ENCODE measurements around the gene LRRC7. TPM values are rescaled to one million over a fixed set of nuclear protein-coding genes. Genes with fewer than 3 reads are reported as not detected.

Gene LRRC7
- total RNA-seq, 1 donor: 0.09 TPM

DNA sequence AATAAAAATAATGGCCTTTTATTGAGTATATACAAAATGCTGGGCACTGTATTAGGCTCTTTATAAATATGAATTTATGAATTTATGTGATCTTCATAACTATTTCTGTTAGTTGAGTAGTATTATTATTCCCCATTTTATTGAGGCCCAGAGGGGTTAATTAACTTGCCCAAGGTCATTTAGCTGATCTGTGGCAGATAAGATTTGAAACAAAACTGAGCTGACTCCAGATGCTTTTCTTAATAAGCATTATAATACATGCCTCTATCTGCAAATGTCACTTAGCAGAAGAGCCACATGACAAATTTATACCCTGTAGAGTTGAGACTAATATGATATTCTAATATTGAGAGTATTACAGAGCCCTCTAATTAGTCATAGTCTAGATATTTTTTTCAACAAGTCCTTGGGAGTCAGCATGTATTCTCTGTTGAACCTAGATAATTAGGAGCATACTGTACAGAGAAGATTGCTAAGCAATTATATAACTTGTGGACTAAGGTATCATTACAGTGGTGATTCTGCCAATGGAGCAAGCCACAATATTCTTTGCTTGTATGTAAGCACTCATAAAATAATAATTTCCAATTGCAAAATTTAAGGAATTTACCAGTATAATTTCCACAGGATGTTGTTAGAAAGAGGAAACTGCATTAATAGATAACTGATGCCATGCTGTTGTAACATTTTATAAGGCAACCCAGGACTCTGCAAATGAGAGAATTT lies 525.7 kb downstream of the LRRC7 start:
- no peak for DNase-seq (ENCODE audit: low read depth)
- H3K4me3 ChIP-seq (ENCODE audit: low read depth, low read length): no peak overlapping the region
- TF ChIP-seq, protein P1, sequence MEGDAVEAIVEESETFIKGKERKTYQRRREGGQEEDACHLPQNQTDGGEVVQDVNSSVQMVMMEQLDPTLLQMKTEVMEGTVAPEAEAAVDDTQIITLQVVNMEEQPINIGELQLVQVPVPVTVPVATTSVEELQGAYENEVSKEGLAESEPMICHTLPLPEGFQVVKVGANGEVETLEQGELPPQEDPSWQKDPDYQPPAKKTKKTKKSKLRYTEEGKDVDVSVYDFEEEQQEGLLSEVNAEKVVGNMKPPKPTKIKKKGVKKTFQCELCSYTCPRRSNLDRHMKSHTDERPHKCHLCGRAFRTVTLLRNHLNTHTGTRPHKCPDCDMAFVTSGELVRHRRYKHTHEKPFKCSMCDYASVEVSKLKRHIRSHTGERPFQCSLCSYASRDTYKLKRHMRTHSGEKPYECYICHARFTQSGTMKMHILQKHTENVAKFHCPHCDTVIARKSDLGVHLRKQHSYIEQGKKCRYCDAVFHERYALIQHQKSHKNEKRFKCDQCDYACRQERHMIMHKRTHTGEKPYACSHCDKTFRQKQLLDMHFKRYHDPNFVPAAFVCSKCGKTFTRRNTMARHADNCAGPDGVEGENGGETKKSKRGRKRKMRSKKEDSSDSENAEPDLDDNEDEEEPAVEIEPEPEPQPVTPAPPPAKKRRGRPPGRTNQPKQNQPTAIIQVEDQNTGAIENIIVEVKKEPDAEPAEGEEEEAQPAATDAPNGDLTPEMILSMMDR (IDR thresholded peaks at IDR 0.05; ENCODE audit: insufficient read depth, low read length): no peak

DNA sequence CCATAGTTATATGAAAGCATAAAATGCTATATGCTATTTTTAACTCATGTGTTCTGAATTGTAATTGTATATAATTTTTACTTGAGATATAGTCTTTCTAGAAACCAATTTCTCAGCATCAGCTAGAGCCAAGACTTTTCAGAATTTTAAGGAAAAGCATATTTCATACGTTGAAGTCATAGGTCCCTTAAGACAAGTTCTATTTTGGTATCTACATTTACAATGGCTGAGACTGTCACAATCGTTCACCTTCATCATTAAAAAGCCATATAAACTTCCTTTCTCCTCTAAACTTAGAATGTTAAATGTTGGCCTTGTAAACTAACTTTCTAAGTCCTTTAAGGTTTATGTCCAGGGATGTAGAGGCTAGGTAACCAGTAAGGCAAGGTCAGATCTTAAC lies 533.5 kb downstream of the LRRC7 start:
- no peak for DNase-seq (ENCODE audit: low read depth)
- no peak overlapping the region for H3K4me3 ChIP-seq (ENCODE audit: low read depth, low read length)
- TF ChIP-seq, protein P1 (IDR thresholded peaks at IDR 0.05; ENCODE audit: insufficient read depth, low read length): no peak

DNA sequence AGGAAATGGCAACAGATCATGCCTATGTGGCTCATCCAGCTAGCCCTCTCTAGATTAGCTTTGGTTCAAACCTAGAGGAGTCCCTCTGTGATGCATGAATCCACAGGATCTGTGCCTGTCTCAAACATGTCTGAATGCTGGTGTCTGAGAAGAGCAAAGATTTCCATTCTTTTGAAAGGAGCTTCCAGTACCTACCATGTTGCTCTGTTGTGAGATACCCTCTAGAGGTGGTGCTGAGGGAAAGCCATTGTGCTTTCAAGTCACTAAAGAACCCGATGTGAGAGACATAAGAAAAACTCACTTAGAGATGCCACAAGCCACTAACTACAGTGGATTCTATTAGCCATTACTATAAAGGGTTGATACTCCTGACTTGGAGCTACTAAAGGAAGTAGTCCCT lies 534.1 kb downstream of the LRRC7 start:
- no peak for DNase-seq (ENCODE audit: low read depth)
- TF ChIP-seq, protein P1 (IDR thresholded peaks at IDR 0.05; ENCODE audit: insufficient read depth, low read length): no peak
- no peak overlapping the region for H3K4me3 ChIP-seq (ENCODE audit: low read depth, low read length)

DNA sequence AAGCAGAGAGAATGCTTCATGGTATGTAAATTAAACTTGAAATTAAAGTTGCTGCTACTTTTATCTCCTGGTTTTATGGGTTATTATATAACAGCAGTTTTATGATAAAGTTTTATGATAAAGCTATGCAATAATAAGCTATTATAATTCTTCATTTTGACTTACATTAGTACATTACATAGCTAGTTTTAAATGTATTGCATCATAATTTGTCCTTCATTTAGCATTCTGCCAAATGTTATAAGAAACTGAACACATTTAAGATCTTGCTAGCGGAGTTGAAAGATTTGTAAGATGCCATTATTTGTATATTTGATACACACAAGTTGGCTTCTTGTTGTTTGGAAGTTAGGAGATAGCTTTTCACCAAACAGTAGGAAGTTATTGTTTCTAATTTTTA lies 536.0 kb downstream of the LRRC7 start:
- DNase-seq (ENCODE audit: low read depth): no peak
- TF ChIP-seq, protein P1 (IDR thresholded peaks at IDR 0.05; ENCODE audit: insufficient read depth, low read length): no peak
- H3K4me3 ChIP-seq (ENCODE audit: low read depth, low read length): no peak overlapping the region

DNA sequence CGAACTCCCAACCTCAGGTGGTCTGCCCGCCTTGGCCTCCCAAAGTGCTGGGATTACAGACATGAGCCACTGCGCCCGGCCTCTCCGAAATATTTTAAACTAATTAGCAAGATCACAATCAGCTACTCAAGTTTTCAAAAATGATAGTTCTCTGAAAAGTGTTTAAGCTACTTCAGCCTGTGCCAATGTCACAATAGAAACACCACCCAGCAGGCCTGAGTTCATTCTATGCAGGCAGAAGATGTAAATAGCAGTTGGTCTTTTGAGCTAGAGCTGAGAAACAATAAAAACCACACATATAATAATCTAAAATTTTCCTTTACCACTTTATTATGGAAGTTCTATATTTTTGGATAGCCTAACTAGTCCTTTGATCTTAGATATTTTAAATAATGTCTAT lies 541.5 kb downstream of the LRRC7 start:
- H3K4me3 ChIP-seq (ENCODE audit: low read depth, low read length): no peak overlapping the region
- TF ChIP-seq, protein P1 (IDR thresholded peaks at IDR 0.05; ENCODE audit: insufficient read depth, low read length): no peak
- no peak for DNase-seq (ENCODE audit: low read depth)

GRCh38 chr1:70112838-70113237 lies 545.1 kb downstream of the LRRC7 start:
- DNase-seq (ENCODE audit: low read depth): no peak
- TF ChIP-seq, protein P1 (IDR thresholded peaks at IDR 0.05; ENCODE audit: insufficient read depth, low read length): no peak
- H3K4me3 ChIP-seq (ENCODE audit: low read depth, low read length): no peak overlapping the region

DNA sequence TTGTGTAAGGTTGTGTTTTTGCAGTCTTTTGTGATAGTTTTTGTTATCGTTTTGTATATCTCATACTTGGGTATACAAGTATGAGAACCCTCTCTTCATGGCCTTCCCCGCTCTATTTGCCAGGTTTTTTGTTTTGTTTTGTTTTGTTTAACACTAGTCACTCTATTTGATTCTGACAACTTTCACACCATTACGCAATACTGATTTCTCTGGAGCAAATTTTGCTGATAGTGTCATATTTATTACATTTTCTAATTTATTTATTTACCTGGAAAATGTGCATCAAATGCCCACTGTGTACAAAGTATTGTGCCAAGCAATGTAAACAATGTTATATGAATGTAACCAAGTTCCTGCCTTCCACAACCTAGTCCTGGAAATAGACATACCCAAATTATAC lies 547.6 kb downstream of the LRRC7 start:
- TF ChIP-seq, protein P1 (IDR thresholded peaks at IDR 0.05; ENCODE audit: insufficient read depth, low read length): no peak
- no peak overlapping the region for H3K4me3 ChIP-seq (ENCODE audit: low read depth, low read length)
- no peak for DNase-seq (ENCODE audit: low read depth)

Data from fibroblast of the aortic adventitia (primary cell).